Esophagus muscularis mucosa (tissue), 3 donors: ENCODE data around the gene CDK5.

Experiments used
- EP300 ChIP-seq: sonication (generic); formaldehyde crosslinking; IDR thresholded peaks from one replicate; pipeline ENCODE4 v1.6.1; 2017; ENCODE audit warnings: antibody characterized with exemption
- TF ChIP-seq, protein P1 (sequence below), 3 experiments: fragments of 200-600 bp in 2 of 3; fragments of 450-650 bp in 1 of 3; sonication (generic) in 2 of 3; IDR thresholded peaks; one replicate each; pipeline ENCODE4 v1.5.1; 2017 to 2019; ENCODE audit warnings: antibody characterized with exemption in 3 of 3, mild to moderate bottlenecking in 2 of 3, moderate library complexity in 1 of 3

GRCh38 chr7:151006590-151007300 is 51.0 kb downstream of the CDK5 start:
- TF ChIP-seq, protein P1, sequence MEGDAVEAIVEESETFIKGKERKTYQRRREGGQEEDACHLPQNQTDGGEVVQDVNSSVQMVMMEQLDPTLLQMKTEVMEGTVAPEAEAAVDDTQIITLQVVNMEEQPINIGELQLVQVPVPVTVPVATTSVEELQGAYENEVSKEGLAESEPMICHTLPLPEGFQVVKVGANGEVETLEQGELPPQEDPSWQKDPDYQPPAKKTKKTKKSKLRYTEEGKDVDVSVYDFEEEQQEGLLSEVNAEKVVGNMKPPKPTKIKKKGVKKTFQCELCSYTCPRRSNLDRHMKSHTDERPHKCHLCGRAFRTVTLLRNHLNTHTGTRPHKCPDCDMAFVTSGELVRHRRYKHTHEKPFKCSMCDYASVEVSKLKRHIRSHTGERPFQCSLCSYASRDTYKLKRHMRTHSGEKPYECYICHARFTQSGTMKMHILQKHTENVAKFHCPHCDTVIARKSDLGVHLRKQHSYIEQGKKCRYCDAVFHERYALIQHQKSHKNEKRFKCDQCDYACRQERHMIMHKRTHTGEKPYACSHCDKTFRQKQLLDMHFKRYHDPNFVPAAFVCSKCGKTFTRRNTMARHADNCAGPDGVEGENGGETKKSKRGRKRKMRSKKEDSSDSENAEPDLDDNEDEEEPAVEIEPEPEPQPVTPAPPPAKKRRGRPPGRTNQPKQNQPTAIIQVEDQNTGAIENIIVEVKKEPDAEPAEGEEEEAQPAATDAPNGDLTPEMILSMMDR (IDR thresholded peaks at IDR 0.05) = no peak
- no peak for TF ChIP-seq EP300
